A673 (cell line): Measurements from ENCODE around the gene CENPM. TPM values are rescaled to one million over a fixed set of nuclear protein-coding genes. Genes with fewer than 3 reads are reported as not detected.

Experiments
- BruUV-seq: library from RNA; stranded (reverse); fragments of 400-500 nt; replicated peaks from 2 replicates; lab custom pipeline; 2021; lab: Mats Ljungman, UMichigan
- CTCF ChIA-PET: fragments of 300-600 bp; sonication (Branson Sonifier 250); formaldehyde crosslinking; loops from one replicate; lab custom pipeline; 2022; ENCODE audit warnings: antibody characterized with exemption; lab: Charles Lee
- POLR2A ChIA-PET: fragments of 300-600 bp; sonication (Branson Sonifier 250); formaldehyde crosslinking; loops from one replicate; lab custom pipeline; 2022; ENCODE audit warnings: antibody characterized with exemption; ENCODE audit not compliant: low non-redundant PET; lab: Charles Lee
- DNase-seq: peaks from one replicate; pipeline ENCODE4 v3.0.0-alpha.2; 2015; ENCODE audit warnings: low spot score
- H3K27ac ChIP-seq: fragments of 200-600 bp; sonication (generic); 2 replicates; pipeline ENCODE4 v1.5.1; 2016; ENCODE audit warnings: mixed run types, low read depth, mild to moderate bottlenecking, mixed read lengths, antibody characterized with exemption, low read length; ENCODE audit not compliant: poor library complexity, severe bottlenecking
- H3K27me3 ChIP-seq: fragments of 200-600 bp; sonication (generic); replicated peaks from 2 replicates; pipeline ENCODE4 v1.6.1; 2017; ENCODE audit warnings: mixed run types, low read depth, mild to moderate bottlenecking, mixed read lengths, antibody characterized with exemption, low read length; ENCODE audit not compliant: insufficient read depth, poor library complexity
- H3K36me3 ChIP-seq: fragments of 200-600 bp; sonication (generic); 2 replicates; pipeline ENCODE4 v1.6.1; 2016; ENCODE audit warnings: mixed run types, mild to moderate bottlenecking, mixed read lengths, antibody characterized with exemption, low read length; ENCODE audit not compliant: insufficient read depth, poor library complexity, severe bottlenecking
- H3K4me1 ChIP-seq: fragments of 200-600 bp; sonication (generic); 2 replicates; pipeline ENCODE4 v1.6.1; 2017; ENCODE audit warnings: mixed run types, mild to moderate bottlenecking, mixed read lengths, antibody characterized with exemption, low read length; ENCODE audit not compliant: insufficient read depth, poor library complexity, severe bottlenecking
- H3K4me3 ChIP-seq: fragments of 200-600 bp; sonication (generic); 2 replicates; pipeline ENCODE4 v1.5.1; 2016; ENCODE audit warnings: low read depth, mixed run types, mild to moderate bottlenecking, mixed read lengths, low read length; ENCODE audit not compliant: poor library complexity, severe bottlenecking
- H3K9me3 ChIP-seq: fragments of 200-600 bp; sonication (generic); 2 replicates; pipeline ENCODE4 v1.6.1; 2016; ENCODE audit warnings: mixed run types, low read depth, mild to moderate bottlenecking, mixed read lengths, antibody characterized with exemption, low read length; ENCODE audit not compliant: poor library complexity, severe bottlenecking
- EZH2 ChIP-seq: fragments of 200-600 bp; sonication (generic); IDR thresholded peaks from 2 replicates; pipeline ENCODE4 v1.6.1; 2017; ENCODE audit warnings: borderline replicate concordance, low read depth, mild to moderate bottlenecking, mixed read lengths, antibody characterized with exemption, low read length; ENCODE audit not compliant: poor library complexity, severe bottlenecking
- intact Hi-C: fragments of 100-400 bp; cut with micrococcal nuclease; formaldehyde crosslinking; loops from one replicate; pipeline ENCODE4 v1.10.0; 2022; ENCODE audit not compliant: unreplicated experiment
- total RNA-seq: library from RNA; stranded (reverse); gene quantifications from 2 replicates; pipeline ENCODE4 v1.2.3, GENCODE V29; 2021
- TF ChIP-seq, protein P1 (sequence below): fragments of 300-800, 200-600 bp; sonication (generic); conservative IDR thresholded peaks from 2 replicates; pipeline ENCODE4 v1.5.1; 2017; ENCODE audit warnings: low read depth, mild to moderate bottlenecking, antibody characterized with exemption, low read length, moderate library complexity, mixed read lengths

CENPM gene
- total RNA-seq, 1 experiment from 2014 or later = 67.2 TPM

GRCh38 chr22:41929418-41929810 is 17.5 kb downstream of the CENPM start:
- H3K4me3 ChIP-seq = no peak overlapping the region
- intact Hi-C loops = no loop called here
- no peaks in the 10 kb centered on the region for H3K27me3 ChIP-seq
- ChIA-PET POLR2A (no interaction called here), CTCF (interaction anchor here (0.9 kb wide), 1 partner anchor 179 kb away, joined by 7 read pairs; no protein-coding TSS in a partner anchor)
- H3K4me1 ChIP-seq = peaks cover 8% of the 10 kb centered on the region
- TF ChIP-seq, protein P1, sequence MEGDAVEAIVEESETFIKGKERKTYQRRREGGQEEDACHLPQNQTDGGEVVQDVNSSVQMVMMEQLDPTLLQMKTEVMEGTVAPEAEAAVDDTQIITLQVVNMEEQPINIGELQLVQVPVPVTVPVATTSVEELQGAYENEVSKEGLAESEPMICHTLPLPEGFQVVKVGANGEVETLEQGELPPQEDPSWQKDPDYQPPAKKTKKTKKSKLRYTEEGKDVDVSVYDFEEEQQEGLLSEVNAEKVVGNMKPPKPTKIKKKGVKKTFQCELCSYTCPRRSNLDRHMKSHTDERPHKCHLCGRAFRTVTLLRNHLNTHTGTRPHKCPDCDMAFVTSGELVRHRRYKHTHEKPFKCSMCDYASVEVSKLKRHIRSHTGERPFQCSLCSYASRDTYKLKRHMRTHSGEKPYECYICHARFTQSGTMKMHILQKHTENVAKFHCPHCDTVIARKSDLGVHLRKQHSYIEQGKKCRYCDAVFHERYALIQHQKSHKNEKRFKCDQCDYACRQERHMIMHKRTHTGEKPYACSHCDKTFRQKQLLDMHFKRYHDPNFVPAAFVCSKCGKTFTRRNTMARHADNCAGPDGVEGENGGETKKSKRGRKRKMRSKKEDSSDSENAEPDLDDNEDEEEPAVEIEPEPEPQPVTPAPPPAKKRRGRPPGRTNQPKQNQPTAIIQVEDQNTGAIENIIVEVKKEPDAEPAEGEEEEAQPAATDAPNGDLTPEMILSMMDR = no peak
- no peak for TF ChIP-seq EZH2
- no peaks in the 10 kb centered on the region for H3K36me3 ChIP-seq
- no peak overlapping the region for H3K27ac ChIP-seq
- BruUV-seq = no TSS peak
- H3K9me3 ChIP-seq = no peaks in the 10 kb centered on the region
- DNase-seq = no peak

DNA sequence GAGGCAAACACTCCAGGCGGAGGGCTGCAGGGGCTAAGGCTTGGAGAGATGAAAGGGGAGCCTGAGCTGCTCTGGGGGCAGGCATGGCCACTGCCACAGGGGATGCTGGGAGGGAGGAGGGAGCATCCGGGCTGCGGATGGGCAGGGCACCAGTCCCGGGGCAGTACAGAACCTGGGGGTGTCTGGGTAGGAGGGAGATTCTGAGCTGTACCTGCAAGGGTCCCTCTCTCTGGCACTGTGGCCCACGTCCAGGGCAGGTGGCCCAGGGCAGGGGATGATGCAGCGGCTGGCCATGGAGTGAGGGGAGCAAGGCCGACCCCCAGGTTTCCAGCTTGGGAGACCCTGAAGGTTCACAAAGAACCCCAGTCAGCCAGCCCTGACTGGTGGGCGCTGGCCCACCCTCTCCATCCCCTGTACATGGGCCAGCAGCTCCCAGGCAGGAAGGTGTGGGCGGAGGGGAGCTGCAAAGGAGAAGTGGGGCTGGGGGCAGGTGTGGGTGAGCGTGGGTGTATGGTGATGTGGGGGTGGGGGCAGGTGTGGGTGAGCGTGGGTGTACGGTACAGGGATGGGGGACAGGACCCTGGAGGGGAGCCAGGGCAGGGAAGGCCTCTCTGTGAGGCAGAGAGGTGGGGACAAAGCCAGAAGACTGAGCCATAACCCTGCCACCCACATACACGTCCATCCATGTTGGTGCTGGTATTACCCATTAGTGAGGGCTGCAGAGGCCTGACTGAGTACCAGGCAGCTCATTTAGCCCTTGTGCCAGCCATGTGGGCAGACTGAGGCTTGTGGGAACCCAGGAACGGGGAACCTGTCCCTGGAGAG is 18.1 kb downstream of the CENPM start:
- CTCF ChIA-PET = interaction anchor here (0.9 kb wide), 1 partner anchor 180 kb away, joined by 7 read pairs; no protein-coding TSS in a partner anchor
- intact Hi-C loops = no loop called here
- no peak for DNase-seq
- no peak for TF ChIP-seq EZH2
- TF ChIP-seq, protein P1 = no peak
- H3K36me3 ChIP-seq = no peaks in the 10 kb centered on the region
- H3K27ac ChIP-seq = no peak overlapping the region
- POLR2A ChIA-PET = interaction anchor here (0.6 kb wide), 1 partner anchor 622 kb away, joined by 10 read pairs; no protein-coding TSS in a partner anchor
- no TSS peak for BruUV-seq
- peaks cover 8% of the 10 kb centered on the region for H3K4me1 ChIP-seq
- H3K4me3 ChIP-seq = no peak overlapping the region
- no peaks in the 10 kb centered on the region for H3K9me3 ChIP-seq
- H3K27me3 ChIP-seq = no peaks in the 10 kb centered on the region

DNA sequence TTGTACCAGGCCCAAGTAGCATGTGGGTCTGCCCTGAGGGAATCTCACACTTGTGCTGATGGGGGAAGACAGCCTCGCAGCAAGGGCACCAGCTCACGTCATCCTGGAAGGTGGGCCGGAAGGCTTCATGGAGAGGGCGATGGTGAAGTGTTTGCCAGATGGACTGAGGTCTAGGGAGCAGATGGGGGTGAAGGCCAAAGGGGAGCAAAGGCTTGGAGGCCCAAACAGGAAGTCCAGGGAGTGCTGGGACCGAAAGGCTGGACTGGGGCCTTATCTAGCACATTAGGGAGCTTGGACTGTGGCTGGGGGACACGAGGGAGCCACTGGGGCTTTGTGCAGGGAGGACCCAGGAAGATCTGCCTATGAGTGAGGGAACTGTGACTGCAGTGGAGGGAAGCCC is 19.1 kb downstream of the CENPM start:
- intact Hi-C loops = no loop called here
- peaks cover 8% of the 10 kb centered on the region for H3K4me1 ChIP-seq
- no peak for TF ChIP-seq EZH2
- TF ChIP-seq, protein P1 = no peak
- H3K4me3 ChIP-seq = no peak overlapping the region
- H3K9me3 ChIP-seq = no peaks in the 10 kb centered on the region
- ChIA-PET POLR2A (no interaction called here), CTCF (interaction anchor here (1.0 kb wide), 1 partner anchor 19 kb away, joined by 4 read pairs; the partner anchor contains the start of gene CENPM)
- no peak for DNase-seq
- H3K27ac ChIP-seq = no peak overlapping the region
- no peaks in the 10 kb centered on the region for H3K36me3 ChIP-seq
- H3K27me3 ChIP-seq = no peaks in the 10 kb centered on the region
- no TSS peak for BruUV-seq
